Tibial artery (tissue), 4 donors: Measurements from ENCODE around the gene ACER3.
A peak's percentile ranks its signal among the peaks of the same experiment; 100 is the strongest.

ENCODE experiments used
- DNase-seq, 2 donors: peaks; one replicate each; pipeline ENCODE4 v3.0.0-alpha.2; 2019
- H3K27ac ChIP-seq, 2 donors: fragments of 200-600 bp; sonication (generic) in 1 of 2; 1 replicate in 1 of 2; 2 replicates in 1 of 2; pipeline ENCODE4 v1.5.1; 2018 to 2019; ENCODE audit warnings: mild to moderate bottlenecking in 1 of 2
- H3K27me3 ChIP-seq, 2 donors: fragments of 200-600 bp; sonication (generic) in 1 of 2; one replicate each; pipeline versions ENCODE4 v1.5.1 to v1.6.0; 2016 to 2019
- H3K36me3 ChIP-seq, 3 donors: fragments of 200-600 bp; sonication (generic) in 2 of 3; one replicate each; pipeline ENCODE4 v1.5.1; 2016 to 2019; ENCODE audit warnings: mild to moderate bottlenecking in 2 of 3
- H3K4me1 ChIP-seq, 4 donors: fragments of 200-600 bp; sonication (generic) in 2 of 4; 1 replicate in 3 of 4; 2 replicates in 1 of 4; pipeline ENCODE4 v1.5.1; 2016 to 2019
- H3K4me3 ChIP-seq, 2 donors: fragments of 200-600 bp; sonication (generic) in 1 of 2; 1 replicate in 1 of 2; 2 replicates in 1 of 2; pipeline ENCODE4 v1.5.1; 2018 to 2019; ENCODE audit warnings: mild to moderate bottlenecking in 2 of 2
- H3K9me3 ChIP-seq, 3 donors: fragments of 200-600 bp; sonication (generic) in 1 of 3; one replicate each; pipeline ENCODE4 v1.5.1; 2016 to 2019
- intact Hi-C: fragments of 100-400 bp; cut with DNase I; formaldehyde crosslinking; loops from one replicate; pipeline ENCODE4 v1.15.0; 2023; ENCODE audit warnings: low total_unique reads
- TF ChIP-seq, protein P1 (sequence below), 2 experiments: fragments of 200-600 bp in 1 of 2; fragments of 450-650 bp in 1 of 2; IDR thresholded peaks; one replicate each; pipeline ENCODE4 v1.5.1; 2017 to 2019; ENCODE audit warnings: antibody characterized with exemption in 2 of 2, mild to moderate bottlenecking in 1 of 2, moderate library complexity in 1 of 2

ACER3 gene

DNA sequence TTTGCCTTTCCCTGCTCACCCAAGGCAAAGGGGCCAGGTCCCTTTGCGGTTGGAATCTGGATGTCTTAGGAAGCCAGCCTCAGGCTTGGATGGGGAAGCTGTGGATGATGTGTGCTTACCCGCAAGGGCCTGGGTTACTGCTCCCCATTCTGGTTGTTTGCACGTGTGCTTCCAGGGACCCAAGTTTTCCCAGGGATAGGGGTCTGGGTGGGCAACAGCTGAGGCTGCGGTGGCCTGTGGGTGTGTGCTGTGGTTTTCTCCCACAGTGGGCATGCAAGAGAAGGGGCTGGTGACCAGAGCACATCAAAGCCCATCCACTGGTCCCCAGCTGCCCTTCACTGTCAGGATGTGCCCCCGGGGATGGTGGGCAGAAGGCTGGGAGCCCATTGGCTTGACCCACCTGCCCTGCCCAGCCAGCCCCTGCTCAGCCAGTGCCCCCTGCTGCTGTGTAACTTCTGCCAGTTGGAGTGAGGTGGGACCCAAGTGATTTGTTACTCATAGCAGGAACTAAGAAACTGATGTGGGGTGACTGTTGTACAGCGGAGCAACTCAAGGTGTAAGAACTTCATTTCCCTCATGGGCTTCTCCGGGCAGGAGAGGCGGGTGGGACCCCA, 209.4 kb downstream of the ACER3 start:
- Histone ChIP-seq H3K4me3 (no peak overlapping the region), H3K4me1 (peaks cover 0 to 47% (median 38%) of the 10 kb centered on the region in 4 donors), H3K27ac (no peak overlapping the region), H3K9me3 (no peaks in the 10 kb centered on the region), H3K27me3 (no peaks in the 10 kb centered on the region), H3K36me3 (no peaks in the 10 kb centered on the region)
- intact Hi-C loops = loop anchor here (10.0 kb wide), 2 partner anchors 285 to 625 kb away; partner anchors contain the start of genes EMSY and TSKU
- TF ChIP-seq, protein P1, sequence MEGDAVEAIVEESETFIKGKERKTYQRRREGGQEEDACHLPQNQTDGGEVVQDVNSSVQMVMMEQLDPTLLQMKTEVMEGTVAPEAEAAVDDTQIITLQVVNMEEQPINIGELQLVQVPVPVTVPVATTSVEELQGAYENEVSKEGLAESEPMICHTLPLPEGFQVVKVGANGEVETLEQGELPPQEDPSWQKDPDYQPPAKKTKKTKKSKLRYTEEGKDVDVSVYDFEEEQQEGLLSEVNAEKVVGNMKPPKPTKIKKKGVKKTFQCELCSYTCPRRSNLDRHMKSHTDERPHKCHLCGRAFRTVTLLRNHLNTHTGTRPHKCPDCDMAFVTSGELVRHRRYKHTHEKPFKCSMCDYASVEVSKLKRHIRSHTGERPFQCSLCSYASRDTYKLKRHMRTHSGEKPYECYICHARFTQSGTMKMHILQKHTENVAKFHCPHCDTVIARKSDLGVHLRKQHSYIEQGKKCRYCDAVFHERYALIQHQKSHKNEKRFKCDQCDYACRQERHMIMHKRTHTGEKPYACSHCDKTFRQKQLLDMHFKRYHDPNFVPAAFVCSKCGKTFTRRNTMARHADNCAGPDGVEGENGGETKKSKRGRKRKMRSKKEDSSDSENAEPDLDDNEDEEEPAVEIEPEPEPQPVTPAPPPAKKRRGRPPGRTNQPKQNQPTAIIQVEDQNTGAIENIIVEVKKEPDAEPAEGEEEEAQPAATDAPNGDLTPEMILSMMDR (IDR thresholded peaks at IDR 0.05) = no peak
- DNase-seq = peak in 1 of 2 donors; percentile 40

DNA sequence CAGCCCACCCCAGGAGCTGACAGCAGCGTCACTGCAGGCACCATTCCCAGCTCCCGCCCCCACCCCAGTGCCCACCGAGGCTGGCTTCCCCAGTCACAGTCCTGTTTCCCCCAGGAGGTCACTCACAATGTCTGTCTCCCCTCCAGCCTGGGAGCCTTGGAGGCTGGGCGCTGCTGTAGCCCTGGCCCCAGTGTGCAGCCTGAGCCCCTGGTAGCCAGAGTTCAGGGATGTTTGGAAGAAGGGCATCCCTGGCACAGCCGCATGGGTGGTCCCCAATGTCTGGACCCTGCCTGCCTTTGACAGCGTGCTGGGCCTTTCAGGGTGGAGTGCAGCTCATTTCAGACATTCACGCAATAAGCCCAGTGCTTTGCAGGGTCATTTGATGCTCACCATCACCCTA, 210.4 kb downstream of the ACER3 start:
- Histone ChIP-seq H3K9me3 (no peaks in the 10 kb centered on the region), H3K27ac (peak overlapping the region in 1 of 2 donors; percentile 86), H3K27me3 (no peaks in the 10 kb centered on the region), H3K4me1 (peaks cover 0 to 42% (median 36%) of the 10 kb centered on the region in 4 donors), H3K36me3 (no peaks in the 10 kb centered on the region), H3K4me3 (no peak overlapping the region)
- TF ChIP-seq, protein P1 (IDR thresholded peaks at IDR 0.05) = no peak
- intact Hi-C loops = no loop called here
- DNase-seq = peak in 1 of 2 donors; percentile 53

DNA sequence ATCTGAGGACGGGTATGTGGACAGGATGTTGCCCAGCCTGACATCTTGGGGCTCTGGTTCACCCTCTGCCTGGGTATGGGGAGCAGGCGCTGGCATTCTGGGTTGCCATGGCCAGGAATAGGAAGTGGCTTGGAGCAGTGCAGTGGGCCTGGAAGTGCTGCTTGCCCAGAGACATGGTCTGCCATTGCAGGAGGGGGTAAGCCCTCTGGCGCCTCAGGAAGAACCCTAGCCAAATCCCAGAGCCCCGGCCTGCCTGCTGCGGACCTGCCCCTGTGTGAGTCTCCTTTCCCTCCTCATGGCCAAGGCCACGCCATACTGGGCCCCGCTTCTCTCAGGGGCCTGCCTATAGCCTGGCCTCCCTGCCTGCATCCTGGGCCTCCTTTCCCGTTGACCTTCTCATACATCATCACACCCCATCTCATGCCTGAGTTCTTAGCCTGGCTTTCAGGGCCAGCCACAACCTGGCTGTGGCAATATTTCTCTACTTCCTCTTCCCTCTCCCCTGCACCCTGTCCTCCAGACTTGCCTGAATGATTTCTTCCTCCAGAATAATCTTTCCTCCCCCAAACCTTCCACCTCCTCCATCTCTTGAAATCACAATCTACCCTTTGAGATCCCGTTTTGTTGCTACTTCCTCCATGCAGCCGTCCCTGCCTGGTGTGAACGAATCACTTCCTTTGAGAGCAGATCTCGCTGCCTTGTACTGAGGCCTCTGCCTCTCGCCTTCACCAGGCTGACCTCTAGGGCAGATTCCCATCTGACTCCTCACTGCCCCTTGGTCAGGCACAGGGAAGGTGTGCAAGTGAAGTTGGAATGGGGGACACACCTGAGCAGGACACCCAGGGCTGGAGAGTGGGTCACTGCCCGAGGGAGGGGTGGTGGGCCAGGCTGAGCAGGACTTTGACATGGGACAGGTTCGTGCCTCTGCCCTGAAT, 211.2 kb downstream of the ACER3 start:
- intact Hi-C loops = no loop called here
- no peaks in the 10 kb centered on the region for H3K27me3 ChIP-seq

DNA sequence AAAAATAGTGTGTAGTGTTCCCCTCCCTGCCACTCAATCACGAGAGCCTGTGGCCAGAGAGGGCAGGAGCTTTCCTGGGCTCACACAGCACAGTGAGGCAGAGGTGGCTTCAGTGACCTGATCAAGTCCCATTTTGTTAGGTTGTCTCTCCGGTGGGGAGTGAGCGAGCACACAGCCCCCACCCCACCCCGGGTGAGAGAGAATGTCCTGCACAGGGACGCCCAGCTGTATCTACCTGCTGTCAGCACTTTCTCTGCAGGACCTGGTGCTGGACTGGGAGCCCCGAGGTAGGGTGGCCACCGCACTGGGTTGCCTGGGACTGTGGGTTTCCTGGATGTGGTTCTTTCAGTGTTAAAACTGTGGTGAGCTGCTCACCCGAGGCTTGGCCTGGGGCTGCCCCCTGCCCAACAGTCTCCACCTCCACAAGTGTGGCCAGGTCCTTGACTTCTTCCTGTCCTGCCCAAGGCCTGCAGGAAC, 212.2 kb downstream of the ACER3 start:
- intact Hi-C loops = no loop called here
- Histone ChIP-seq H3K36me3 (no peaks in the 10 kb centered on the region), H3K4me1 (peaks cover 0 to 34% (median 31%) of the 10 kb centered on the region in 4 donors), H3K27ac (peak overlapping the region; percentile 74 to 86), H3K27me3 (no peaks in the 10 kb centered on the region), H3K9me3 (no peaks in the 10 kb centered on the region), H3K4me3 (no peak overlapping the region)
- peak in 1 of 2 donors; percentile 48 for DNase-seq
- TF ChIP-seq, protein P1 (IDR thresholded peaks at IDR 0.05) = no peak

More for the DNA sequence above, 211.2 kb downstream of the ACER3 start:
- H3K9me3 ChIP-seq = no peaks in the 10 kb centered on the region
- TF ChIP-seq, protein P1 (IDR thresholded peaks at IDR 0.05) = no peak
- H3K4me1 ChIP-seq = peaks cover 0 to 42% (median 35%) of the 10 kb centered on the region in 4 donors
- H3K27ac ChIP-seq = peak overlapping the region; percentile 74 to 86
- DNase-seq = peak in 1 of 2 donors; percentile 59
- no peaks in the 10 kb centered on the region for H3K36me3 ChIP-seq
- no peak overlapping the region for H3K4me3 ChIP-seq

DNA sequence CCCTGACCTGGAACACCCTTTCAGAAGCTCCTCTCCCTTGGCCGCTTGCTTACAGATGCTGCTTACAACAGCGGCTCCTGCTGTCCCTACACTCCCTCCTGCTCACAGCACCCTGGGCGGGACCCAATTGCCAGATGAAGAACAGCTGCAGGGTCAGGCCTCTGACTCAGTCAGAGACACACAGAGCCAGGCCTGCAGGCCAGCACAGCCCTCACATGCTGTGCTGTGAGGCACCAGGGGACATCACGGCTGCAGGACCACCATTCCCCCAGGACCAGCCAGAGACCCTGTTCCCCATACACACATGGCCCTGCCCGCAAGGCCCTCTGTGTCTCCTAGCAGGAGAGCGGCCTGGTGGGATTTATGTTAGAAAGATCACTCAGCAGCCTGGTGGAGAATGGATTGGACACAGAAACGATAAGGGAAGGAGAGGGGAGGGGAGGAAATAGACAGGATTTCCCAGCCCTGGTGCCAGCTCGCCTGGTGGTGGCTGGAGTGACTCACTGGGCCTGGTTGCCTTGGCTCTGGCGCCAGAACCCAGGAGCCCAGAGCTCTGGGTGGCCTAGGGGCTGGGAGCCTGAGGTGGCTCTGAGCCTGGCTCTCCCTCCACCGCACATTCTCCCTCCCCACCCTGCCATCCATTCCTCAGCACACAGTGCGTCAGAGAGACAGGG, 212.7 kb downstream of the ACER3 start:
- TF ChIP-seq, protein P1 (IDR thresholded peaks at IDR 0.05) = peak; percentile 41 to 48
- Histone ChIP-seq H3K4me1 (peaks cover 0 to 32% (median 29%) of the 10 kb centered on the region in 4 donors), H3K9me3 (no peaks in the 10 kb centered on the region), H3K36me3 (no peaks in the 10 kb centered on the region), H3K4me3 (no peak overlapping the region), H3K27ac (peak overlapping the region; percentile 74 to 86), H3K27me3 (no peaks in the 10 kb centered on the region)
- intact Hi-C loops = no loop called here
- peak; percentile 94 to 96 for DNase-seq
